ENCODE data around the gene SPNS2. TPM values are rescaled to one million over a fixed set of nuclear protein-coding genes. Genes with fewer than 3 reads are reported as not detected.

The SPNS2 gene
- total and polyA plus RNA-seq, 2 of the 8 experiments (the other 6 are each of a cell fraction or from before 2014, with no cell fraction given) = 1.2 to 1.5 TPM

DNA sequence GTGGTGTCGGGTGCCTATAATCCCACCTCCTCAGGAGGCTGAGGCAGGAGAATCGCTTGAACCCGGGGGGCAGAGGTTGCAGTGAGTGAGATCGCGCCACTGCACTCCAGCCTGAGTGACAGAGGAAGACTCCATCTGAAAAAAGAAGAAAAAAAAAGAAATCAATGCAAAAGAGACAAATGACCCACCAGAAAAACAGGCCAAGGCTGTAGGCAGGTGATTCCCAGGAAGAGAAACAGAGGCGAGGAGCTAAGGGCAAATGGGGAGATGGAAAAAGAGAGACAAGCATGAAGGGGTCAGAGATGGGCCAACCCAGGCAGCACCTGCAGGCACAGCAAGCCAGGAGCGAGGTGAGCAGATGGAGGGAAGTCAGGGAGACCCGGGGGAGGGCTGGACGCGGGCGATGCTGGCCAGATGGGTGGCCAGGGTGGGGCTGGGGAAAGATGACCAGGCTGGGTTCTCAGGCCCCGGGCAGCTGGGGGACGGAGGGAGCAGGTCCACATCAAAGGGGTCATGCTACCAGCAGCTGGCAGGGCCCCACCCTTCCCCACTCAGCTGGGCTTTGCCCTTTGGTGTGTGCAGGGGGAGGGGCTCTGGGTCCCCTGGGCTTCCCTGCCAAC is 31.0 kb downstream of the SPNS2 start:
- Histone ChIP-seq H3K79me1 (ENCODE audit: low read depth, low read length) (no peaks in the 10 kb centered on the region), H3K79me2 (ENCODE audit: control insufficient read depth in 1 of 2, insufficient read depth in 2 of 2, low read length in 2 of 2) (no peaks in the 10 kb centered on the region), H3K18ac (ENCODE audit: extremely low read depth, low read length) (no peak overlapping the region), H3K23me2 (ENCODE audit: low read depth, low read length) (no peaks in the 10 kb centered on the region; the same call in 1 of the 2 replicates), H2BK15ac (ENCODE audit: low read length) (no peak overlapping the region), H4K20me1 (replicated peaks in 1 of 2; ENCODE audit: control insufficient read depth in 1 of 2, insufficient read depth in 2 of 2, low read length in 2 of 2) (peaks cover 0 to 4% of the 10 kb centered on the region in 2 experiments), H3K56ac (replicated peaks; ENCODE audit: insufficient read length, low read depth, low read length) (no peak overlapping the region), H3K4ac (replicated peaks; ENCODE audit: insufficient read length, low read depth, low read length) (no peak overlapping the region), H2BK5ac (ENCODE audit: low read depth, low read length) (no peak overlapping the region), H3K23ac (ENCODE audit: insufficient read length) (no peak overlapping the region), H3K36me3 (ENCODE audit: control insufficient read depth in 2 of 4, insufficient read depth in 4 of 4, low read length in 3 of 4) (no peaks in the 10 kb centered on the region), H3K4me2 (ENCODE audit: insufficient read depth in 1 of 2, low read depth in 2 of 2, low read length in 2 of 2) (no peak overlapping the region), H2BK20ac (ENCODE audit: low read length) (no peak overlapping the region), H4K5ac (ENCODE audit: insufficient read length, low read depth, low read length) (no peak overlapping the region), H3K27me3 (replicated peaks in 1 of 4; ENCODE audit: control insufficient read depth in 3 of 4, extremely low read depth in 1 of 4, insufficient read depth in 3 of 4, low read length in 3 of 4) (peaks cover 0 to 48% (median 30%) of the 10 kb centered on the region in 4 experiments; a peak in 6 of 7 replicates), H2BK12ac (ENCODE audit: low read depth, low read length) (no peak overlapping the region), H2AK5ac (ENCODE audit: low read depth, low read length) (no peak overlapping the region), H2BK120ac (replicated peaks; ENCODE audit: low read depth, low read length) (no peak overlapping the region), H3K14ac (ENCODE audit: insufficient read length) (no peak overlapping the region), H4K8ac (ENCODE audit: extremely low read depth, insufficient read depth, low read length) (no peak overlapping the region), H2AFZ (ENCODE audit: low read length) (no peak overlapping the region), H3K27ac (ENCODE audit: low read depth, low read length) (no peak overlapping the region), H3K4me3 (ENCODE audit: extremely low read depth in 1 of 4, insufficient read depth in 2 of 4, low read depth in 3 of 4, low read length in 4 of 4) (no peak overlapping the region), H4K91ac (replicated peaks; ENCODE audit: insufficient read length, low read length) (no peak overlapping the region), H3K9me3 (ENCODE audit: insufficient read depth in 2 of 2, low read depth in 1 of 2, low read length in 1 of 2) (no peaks in the 10 kb centered on the region), H3K4me1 (replicated peaks in 1 of 4; ENCODE audit: control insufficient read depth in 3 of 4, insufficient read depth in 4 of 4, low read length in 3 of 4) (peaks cover 0 to 8% (median 1%) of the 10 kb centered on the region in 4 experiments; a peak in 3 of 7 replicates), H3K9ac (replicated peaks in 1 of 4; ENCODE audit: extremely low read depth in 1 of 4, low read depth in 3 of 4, low read length in 3 of 4) (no peak overlapping the region)
- ChIA-PET POLR2A (ENCODE audit: partially characterized antibody) (interaction anchor here (0.7 to 37.1 kb wide), 4 partner anchors 11 to 173 kb away, joined by 3 to 546 read pairs (median 4); partner anchors contain the start of genes GGT6 and MYBBP1A), CTCF (ENCODE audit: partially characterized antibody) (interaction anchor here (1.7 kb wide), 1 partner anchor 15 kb away, joined by 4 read pairs; no protein-coding TSS in a partner anchor)
- DNase-seq (ENCODE audit: low read depth in 1 of 2, low spot score in 2 of 2) = no peak
- FAIRE-seq = no peak
- 96% methylated on average over 11 of the region's 13 CpGs; no CpG with 5 or more reads in 1 of the 2 experiments for WGBS, 2 experiments (ENCODE audit: extremely low coverage in 1 of 2, insufficient coverage in 1 of 2, insufficient read length in 1 of 2, insufficient replicate concordance in 2 of 2, low coverage in 1 of 2, low lambda C conversion rate in 2 of 2, missing lambda C conversion rate in 1 of 2)
- TF ChIP-seq CBX5 (IDR thresholded peaks at IDR 0.05; ENCODE audit: low read depth, low read length) (no peak), FOSL1 (IDR thresholded peaks at IDR 0.05; ENCODE audit: insufficient read depth, low read depth, low read length) (no peak), CBX8 (IDR thresholded peaks at IDR 0.05; ENCODE audit: borderline replicate concordance, low read depth, low read length) (no peak), SUZ12 (IDR thresholded peaks at IDR 0.05; ENCODE audit: low read length) (no peak), RFX5 (IDR thresholded peaks at IDR 0.05; ENCODE audit: borderline replicate concordance, low read depth, low read length) (no peak), NRF1 (IDR thresholded peaks at IDR 0.05; ENCODE audit: low read depth, low read length) (no peak), BRCA1 (IDR thresholded peaks at IDR 0.05; ENCODE audit: low read depth, low read length) (no peak)
